ENCODE results near the gene CACYBP. TPM values are rescaled to one million over a fixed set of nuclear protein-coding genes. Genes with fewer than 3 reads are reported as not detected.
"Not testable (repeated sequence)": the region's sequence is repeated elsewhere in the genome, so short reads cannot be mapped to it uniquely, and the experiment has no call there.

CACYBP gene
- total RNA-seq, 2 donors from 2014 or later: 289 to 427 TPM

DNA sequence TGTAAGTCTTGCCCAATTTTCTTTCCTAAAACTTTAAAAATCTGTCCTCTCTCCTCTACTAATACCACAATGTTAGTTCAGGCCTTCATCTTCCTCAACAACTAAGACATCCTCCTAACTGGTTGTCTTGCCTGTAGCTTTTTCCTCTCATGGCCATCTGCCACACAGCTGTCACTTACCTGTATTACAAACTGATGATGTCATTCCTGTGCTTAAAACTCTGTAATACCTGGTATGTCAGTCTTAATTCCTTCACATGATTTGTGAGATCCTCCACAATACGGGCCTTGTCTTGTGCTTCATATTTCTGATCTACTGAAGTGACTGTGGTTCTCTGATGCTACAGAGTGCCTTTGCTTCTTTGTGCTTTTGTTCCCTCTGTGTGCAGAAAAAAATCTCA, 13.7 kb downstream of the CACYBP start:
- peaks cover 100% of the 10 kb centered on the region for H3K36me3 Mint-ChIP-seq (ENCODE audit: low read depth)
- H3K4me3 Mint-ChIP-seq: no peak overlapping the region
- no peak for ATAC-seq (replicated peaks)
- peak overlapping the region; percentile 2 for H3K27ac Mint-ChIP-seq
- no peaks in the 10 kb centered on the region for H3K9me3 Mint-ChIP-seq
- H3K27me3 Mint-ChIP-seq: no peaks in the 10 kb centered on the region
- H3K4me1 Mint-ChIP-seq: peaks cover 10% of the 10 kb centered on the region

DNA sequence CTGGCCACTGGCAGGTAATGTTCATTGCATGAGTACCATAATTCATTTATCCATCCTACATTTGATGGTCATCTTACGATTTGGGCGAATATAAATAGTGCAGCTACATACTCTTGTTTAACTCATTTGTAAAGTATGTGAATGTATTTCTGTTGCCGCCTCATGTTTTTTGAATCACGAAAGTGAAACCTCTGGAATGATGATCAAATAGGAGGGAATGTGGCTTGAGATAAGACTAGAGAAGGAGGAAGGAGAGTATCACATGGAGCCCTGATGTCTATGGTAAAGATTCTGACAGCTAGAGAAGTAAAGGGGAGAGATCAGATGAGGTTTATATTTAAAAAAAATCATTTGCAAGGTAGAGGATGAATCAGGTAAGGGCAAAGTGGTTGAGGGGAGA, 15.5 kb downstream of the CACYBP start:
- ATAC-seq (replicated peaks): no peak
- H3K36me3 Mint-ChIP-seq (ENCODE audit: low read depth): peaks cover 99% of the 10 kb centered on the region
- H3K4me3 Mint-ChIP-seq: no peak overlapping the region
- H3K4me1 Mint-ChIP-seq: peaks cover 5% of the 10 kb centered on the region
- H3K9me3 Mint-ChIP-seq: no peaks in the 10 kb centered on the region
- no peaks in the 10 kb centered on the region for H3K27me3 Mint-ChIP-seq
- H3K27ac Mint-ChIP-seq: no peak overlapping the region

DNA sequence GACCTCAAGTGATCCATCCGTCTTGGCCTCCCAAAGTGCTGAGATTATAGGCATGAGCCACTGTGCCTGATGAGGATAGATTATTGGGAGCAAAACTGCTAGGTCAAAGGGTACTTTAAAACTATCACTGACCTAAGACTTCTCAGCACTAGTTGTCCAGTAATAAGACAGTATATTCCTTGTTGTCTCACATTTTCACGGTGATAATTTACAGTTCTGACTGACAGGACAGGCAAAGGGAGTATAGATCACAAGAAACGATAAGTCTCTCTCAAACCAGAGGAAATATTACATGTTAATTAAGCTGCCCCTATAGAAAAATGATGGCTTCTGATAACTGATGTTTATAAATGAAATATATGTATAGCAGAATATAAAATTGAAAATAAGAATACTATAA, 19.8 kb downstream of the CACYBP start:
- Mint-ChIP-seq H3K27ac (no peak overlapping the region), H3K9me3 (no peaks in the 10 kb centered on the region), H3K4me1 (peaks cover 20% of the 10 kb centered on the region), H3K4me3 (no peak overlapping the region), H3K27me3 (no peaks in the 10 kb centered on the region), H3K36me3 (ENCODE audit: low read depth) (peaks cover 75% of the 10 kb centered on the region)
- ATAC-seq (replicated peaks): no peak

DNA sequence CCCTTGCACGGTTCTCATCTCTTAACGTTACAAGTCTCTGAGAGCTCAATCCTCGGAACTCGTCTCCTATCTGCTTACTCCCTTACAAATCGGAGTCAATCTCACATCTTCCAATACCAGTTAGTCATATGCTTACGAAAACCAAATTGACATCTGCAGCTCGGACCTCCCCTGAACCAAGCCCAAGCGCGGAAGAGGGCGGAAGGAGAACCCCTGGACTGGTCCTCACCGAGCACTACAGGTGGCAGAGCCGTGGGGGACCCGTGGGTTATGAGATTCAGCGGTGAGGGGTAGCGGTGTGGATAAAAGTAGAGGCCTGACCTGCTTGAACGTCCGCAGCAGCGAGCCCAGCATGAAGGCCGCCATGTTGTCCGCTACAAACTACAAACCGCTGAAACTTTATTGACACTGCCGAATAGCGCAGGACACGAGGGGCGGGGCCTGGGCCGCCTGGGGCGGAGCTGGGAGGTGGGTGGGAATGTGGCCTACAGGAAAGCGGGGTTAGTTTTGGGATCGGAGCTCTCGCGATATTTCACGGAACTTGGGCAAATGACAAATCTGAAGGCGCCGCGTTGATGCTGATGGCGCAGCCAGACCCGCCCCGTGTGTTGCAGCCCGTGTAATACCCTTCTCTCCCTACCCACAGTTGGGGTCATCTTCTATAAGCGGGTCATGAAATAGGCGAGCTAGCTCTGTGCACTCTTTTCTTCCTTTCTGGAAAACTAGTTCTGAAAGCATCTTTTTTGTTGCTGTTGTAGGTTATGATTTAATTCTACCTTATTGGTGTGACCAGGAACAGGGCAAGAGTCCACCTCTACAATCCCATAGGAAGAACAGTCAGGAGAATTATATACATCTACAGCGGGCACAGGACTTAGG, 23.5 kb downstream of the CACYBP start, which contains the start of gene MRPS14:
Gene MRPS14 (minus strand): TSS at position 383 of the 879 bp plus-strand sequence. CDS start 17 bp downstream, at position 366.
- Mint-ChIP-seq H3K9me3 (no peaks in the 10 kb centered on the region), H3K27me3 (no peaks in the 10 kb centered on the region), H3K4me1 (peaks cover 14% of the 10 kb centered on the region), H3K36me3 (ENCODE audit: low read depth) (peaks cover 38% of the 10 kb centered on the region), H3K4me3 (peak within 1 kb of the TSS; percentile 88), H3K27ac (peak within 1 kb of the TSS; percentile 91)
- ATAC-seq (replicated peaks): peak; percentile 93

DNA sequence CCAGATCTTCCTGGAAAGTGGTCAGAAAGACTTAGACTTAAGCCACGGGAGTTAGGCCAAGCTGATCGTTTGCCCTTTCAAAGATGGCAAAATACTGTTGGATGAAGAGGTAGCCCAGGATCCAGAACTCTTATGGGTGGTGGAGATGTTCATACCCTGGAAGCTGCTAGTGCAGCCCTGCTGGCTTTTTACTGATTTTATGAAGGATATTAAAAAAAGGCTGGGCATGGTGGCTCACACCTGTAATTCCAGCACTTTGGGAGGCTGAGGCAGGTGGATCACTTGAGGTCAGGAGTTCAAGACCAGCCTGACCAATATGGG, 24.1 kb downstream of the CACYBP start:
- peaks cover 32% of the 10 kb centered on the region for H3K36me3 Mint-ChIP-seq (ENCODE audit: low read depth)
- H3K4me1 Mint-ChIP-seq: peaks cover 14% of the 10 kb centered on the region
- peak overlapping the region; percentile 91 for H3K27ac Mint-ChIP-seq
- H3K9me3 Mint-ChIP-seq; H3K27me3 Mint-ChIP-seq; ATAC-seq (replicated peaks): not testable (repeated sequence)
- H3K4me3 Mint-ChIP-seq: peak overlapping the region; percentile 88

DNA sequence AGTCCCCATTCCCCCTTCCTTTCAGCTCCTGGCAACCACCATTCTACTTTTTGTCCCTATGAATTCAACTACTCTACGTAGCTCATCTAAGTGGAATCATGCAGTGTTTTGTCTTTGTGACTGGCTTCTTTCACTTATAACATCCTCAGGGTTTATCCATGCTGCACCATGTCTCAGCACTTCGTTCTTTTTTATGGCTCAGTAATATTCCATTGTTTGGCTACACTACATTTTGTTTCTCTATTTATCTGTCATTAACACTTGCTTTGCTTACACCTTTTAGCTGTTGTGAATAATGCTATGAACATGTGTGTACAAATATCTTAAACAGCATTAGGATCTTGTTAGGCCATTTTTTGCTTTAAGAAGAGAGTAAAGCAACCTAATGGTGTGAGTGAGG, 25.0 kb downstream of the CACYBP start:
- Mint-ChIP-seq H3K36me3 (ENCODE audit: low read depth) (peaks cover 24% of the 10 kb centered on the region), H3K27me3 (no peaks in the 10 kb centered on the region), H3K9me3 (no peaks in the 10 kb centered on the region), H3K4me1 (peaks cover 21% of the 10 kb centered on the region), H3K27ac (no peak overlapping the region), H3K4me3 (peak overlapping the region; percentile 88)
- no peak for ATAC-seq (replicated peaks)

DNA sequence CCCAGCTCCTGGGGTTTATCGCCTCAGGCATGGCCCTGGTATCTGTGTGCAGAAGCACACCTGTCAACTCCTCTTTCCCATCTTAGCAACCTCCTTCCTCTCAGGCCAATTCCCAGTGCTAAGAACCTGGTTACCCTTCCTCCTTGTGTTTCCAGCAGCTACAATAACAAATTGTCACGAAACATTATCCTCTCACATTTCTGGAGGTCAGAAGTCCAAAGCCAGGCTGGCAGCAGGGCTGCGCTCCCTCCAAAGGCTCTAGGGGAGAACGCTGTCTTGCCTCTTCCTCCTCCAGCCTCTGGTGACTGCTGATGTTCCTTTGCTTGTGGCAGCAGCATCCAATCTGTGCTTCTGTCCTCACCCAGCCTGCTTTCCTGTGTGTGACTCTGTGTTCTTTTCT, 34.2 kb downstream of the CACYBP start:
- H3K27ac Mint-ChIP-seq: no peak overlapping the region
- H3K36me3 Mint-ChIP-seq (ENCODE audit: low read depth): no peaks in the 10 kb centered on the region
- peaks cover 8% of the 10 kb centered on the region for H3K4me1 Mint-ChIP-seq
- H3K27me3 Mint-ChIP-seq: no peaks in the 10 kb centered on the region
- H3K4me3 Mint-ChIP-seq: no peak overlapping the region
- ATAC-seq (replicated peaks): no peak
- H3K9me3 Mint-ChIP-seq: no peaks in the 10 kb centered on the region

DNA sequence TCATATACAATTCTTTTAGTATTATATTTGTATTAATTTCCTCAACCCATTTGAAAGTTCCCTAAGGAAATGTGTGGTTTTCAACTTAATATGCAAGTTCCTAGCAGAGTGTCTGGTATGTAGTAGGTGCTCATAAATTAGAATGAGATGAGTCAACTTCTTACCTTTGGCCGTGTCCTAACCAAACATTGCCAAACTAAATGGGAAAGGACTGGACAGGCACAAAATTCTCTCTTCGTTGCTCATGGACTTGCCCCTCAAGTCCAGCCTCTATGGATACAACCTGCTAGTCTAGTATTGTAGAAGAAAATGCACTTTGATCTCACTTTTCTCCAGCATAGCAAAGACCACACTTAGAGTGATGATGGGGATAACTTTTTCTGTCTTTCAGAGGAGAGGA, 35.0 kb downstream of the CACYBP start:
- Mint-ChIP-seq H3K27ac (no peak overlapping the region), H3K4me1 (peaks cover under 1% of the 10 kb centered on the region), H3K36me3 (ENCODE audit: low read depth) (no peaks in the 10 kb centered on the region), H3K9me3 (no peaks in the 10 kb centered on the region), H3K4me3 (no peak overlapping the region), H3K27me3 (no peaks in the 10 kb centered on the region)
- ATAC-seq (replicated peaks): no peak

DNA sequence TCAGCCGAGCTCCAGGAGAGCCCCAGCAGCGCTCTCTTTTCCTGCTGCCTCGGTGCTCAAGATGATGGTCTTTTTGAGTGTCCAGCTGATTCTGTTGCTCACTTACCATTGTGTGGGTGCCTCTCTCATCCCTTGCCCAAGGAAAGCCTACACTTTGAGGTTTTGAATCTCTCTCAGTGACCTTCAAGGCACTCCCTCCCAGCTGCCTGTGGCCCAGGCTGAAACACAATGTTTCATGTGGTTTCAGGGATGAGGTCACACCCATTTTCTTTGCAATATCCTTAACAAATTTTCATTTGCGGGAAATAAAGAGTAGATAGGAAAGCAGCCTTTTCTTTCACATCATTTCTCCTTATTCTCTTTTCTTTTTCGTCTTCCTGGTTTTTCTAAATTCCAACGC, 36.1 kb downstream of the CACYBP start:
- Mint-ChIP-seq H3K9me3 (no peaks in the 10 kb centered on the region), H3K27me3 (no peaks in the 10 kb centered on the region), H3K4me3 (no peak overlapping the region), H3K27ac (no peak overlapping the region), H3K36me3 (ENCODE audit: low read depth) (no peaks in the 10 kb centered on the region), H3K4me1 (no peaks in the 10 kb centered on the region)
- no peak for ATAC-seq (replicated peaks)

DNA sequence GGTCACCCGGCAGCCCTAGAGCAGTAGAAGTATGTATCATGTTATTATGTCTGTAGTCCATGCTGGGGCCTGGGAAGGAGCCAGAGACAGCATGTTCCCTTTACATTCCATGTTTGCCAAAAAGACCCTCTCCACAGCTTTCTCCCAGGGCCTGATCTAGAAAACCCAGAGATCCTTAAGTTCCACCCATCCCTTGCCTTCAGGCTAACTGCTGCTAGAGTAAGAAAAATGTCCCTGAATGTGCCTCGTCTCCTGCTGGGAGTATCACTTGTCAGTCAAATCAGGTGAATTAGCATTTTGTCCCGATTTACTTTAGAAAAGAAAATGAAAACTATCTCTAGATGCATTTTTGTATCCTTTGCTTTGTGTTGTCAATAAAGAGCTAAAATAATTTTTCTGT, 36.7 kb downstream of the CACYBP start:
- no peaks in the 10 kb centered on the region for H3K4me1 Mint-ChIP-seq
- no peak for ATAC-seq (replicated peaks)
- H3K36me3 Mint-ChIP-seq (ENCODE audit: low read depth): no peaks in the 10 kb centered on the region
- H3K27ac Mint-ChIP-seq: no peak overlapping the region
- no peaks in the 10 kb centered on the region for H3K9me3 Mint-ChIP-seq
- H3K4me3 Mint-ChIP-seq: no peak overlapping the region
- H3K27me3 Mint-ChIP-seq: no peaks in the 10 kb centered on the region

DNA sequence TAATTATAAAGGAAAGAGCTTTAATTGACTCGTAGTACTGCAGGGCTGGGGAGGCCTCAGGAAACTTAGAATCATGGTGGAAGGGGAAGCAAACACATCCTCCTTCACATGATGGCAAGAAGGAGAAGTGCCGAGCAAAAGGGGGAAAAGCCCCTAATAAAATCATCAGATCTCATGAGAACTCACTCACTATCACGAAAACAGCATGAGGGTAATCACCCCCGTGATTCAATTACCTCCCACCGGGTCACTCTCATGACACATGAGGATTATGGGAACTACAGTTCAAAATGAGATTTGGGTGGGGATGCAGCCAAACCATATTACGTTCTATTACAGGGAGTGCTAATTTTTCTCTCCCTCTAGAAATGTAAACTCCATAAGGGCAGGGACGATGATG, 37.7 kb downstream of the CACYBP start:
- no peaks in the 10 kb centered on the region for H3K27me3 Mint-ChIP-seq
- H3K36me3 Mint-ChIP-seq (ENCODE audit: low read depth): no peaks in the 10 kb centered on the region
- no peaks in the 10 kb centered on the region for H3K9me3 Mint-ChIP-seq
- ATAC-seq (replicated peaks): no peak
- no peak overlapping the region for H3K27ac Mint-ChIP-seq
- H3K4me1 Mint-ChIP-seq: no peaks in the 10 kb centered on the region
- no peak overlapping the region for H3K4me3 Mint-ChIP-seq

DNA sequence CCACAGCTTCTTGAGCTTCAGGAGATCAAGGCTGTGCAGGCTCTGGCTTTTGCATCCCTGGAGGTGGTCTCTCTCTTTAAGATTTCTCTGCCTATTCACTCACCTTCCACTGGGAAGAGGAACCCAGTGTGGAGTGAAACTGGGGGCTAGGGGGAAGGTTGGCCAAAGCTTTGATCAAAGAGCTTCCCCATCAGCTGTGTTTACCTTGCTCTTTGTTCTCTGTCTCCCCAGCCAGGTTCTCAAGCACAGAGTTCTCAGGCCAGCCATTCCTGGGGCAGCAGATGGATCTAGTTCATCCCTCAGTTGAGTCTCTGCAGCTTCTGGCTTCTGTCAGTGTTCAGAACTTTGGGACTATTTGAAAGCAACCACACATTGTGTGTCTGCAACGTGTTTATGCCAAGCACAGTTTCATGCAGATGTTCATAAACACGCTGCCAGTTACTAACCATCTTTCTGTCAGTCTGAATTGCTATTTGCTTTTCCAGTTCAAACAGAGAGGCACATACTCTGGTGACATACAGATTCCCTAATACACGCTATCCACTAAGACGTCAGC, 40.7 kb downstream of the CACYBP start:
- Mint-ChIP-seq H3K27me3 (peaks cover 3% of the 10 kb centered on the region), H3K9me3 (no peaks in the 10 kb centered on the region), H3K36me3 (ENCODE audit: low read depth) (no peaks in the 10 kb centered on the region), H3K4me3 (no peak overlapping the region), H3K4me1 (no peaks in the 10 kb centered on the region), H3K27ac (no peak overlapping the region)
- ATAC-seq (replicated peaks): no peak

DNA sequence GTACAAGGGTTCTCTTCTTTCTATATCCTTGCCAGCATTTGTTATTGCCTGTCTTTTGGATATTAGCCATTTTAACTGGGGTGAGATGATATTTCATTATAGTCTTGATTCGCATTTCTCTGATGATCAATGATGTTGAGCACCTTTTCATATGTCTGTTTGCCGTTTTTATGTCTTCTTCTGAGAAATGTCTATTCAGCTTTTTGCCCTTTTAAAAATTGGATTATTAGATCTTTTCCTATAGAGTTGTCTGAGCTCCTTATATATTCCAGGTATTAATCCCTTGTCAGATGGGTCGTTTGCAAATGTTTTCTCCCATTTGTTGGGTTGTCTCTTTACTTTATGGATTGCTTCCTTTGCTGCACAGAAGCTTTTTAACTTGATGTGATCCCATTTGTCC, 42.9 kb downstream of the CACYBP start:
- no peaks in the 10 kb centered on the region for H3K9me3 Mint-ChIP-seq
- H3K27me3 Mint-ChIP-seq: peaks cover 14% of the 10 kb centered on the region
- no peak for ATAC-seq (replicated peaks)

DNA sequence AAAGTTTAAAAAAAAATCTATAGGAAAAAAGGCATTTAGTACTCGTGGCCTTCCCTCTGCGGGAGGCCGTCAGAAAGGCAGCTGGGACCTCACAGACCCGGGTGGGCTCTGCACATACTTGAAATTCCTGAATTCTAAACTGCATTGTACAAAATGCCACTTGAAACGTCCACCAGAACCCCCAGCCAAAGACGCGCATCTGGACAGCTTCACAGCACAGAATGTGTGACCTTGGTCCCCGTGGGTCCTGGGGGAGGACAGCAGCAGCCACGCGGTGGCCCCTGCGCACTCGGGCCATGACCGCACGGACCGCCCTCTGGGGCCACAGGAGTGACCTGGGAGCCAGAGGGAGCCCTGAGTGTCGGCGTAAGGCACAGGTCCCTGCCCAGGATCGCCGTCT, 44.1 kb downstream of the CACYBP start:
- no peaks in the 10 kb centered on the region for H3K4me1 Mint-ChIP-seq
- no peaks in the 10 kb centered on the region for H3K36me3 Mint-ChIP-seq (ENCODE audit: low read depth)
- peaks cover 21% of the 10 kb centered on the region for H3K27me3 Mint-ChIP-seq
- H3K9me3 Mint-ChIP-seq: no peaks in the 10 kb centered on the region
- no peak overlapping the region for H3K27ac Mint-ChIP-seq
- no peak overlapping the region for H3K4me3 Mint-ChIP-seq
- no peak for ATAC-seq (replicated peaks)

More for the DNA sequence above, 42.9 kb downstream of the CACYBP start:
- Mint-ChIP-seq H3K4me3 (no peak overlapping the region), H3K36me3 (ENCODE audit: low read depth) (no peaks in the 10 kb centered on the region), H3K4me1 (no peaks in the 10 kb centered on the region), H3K27ac (no peak overlapping the region)

DNA sequence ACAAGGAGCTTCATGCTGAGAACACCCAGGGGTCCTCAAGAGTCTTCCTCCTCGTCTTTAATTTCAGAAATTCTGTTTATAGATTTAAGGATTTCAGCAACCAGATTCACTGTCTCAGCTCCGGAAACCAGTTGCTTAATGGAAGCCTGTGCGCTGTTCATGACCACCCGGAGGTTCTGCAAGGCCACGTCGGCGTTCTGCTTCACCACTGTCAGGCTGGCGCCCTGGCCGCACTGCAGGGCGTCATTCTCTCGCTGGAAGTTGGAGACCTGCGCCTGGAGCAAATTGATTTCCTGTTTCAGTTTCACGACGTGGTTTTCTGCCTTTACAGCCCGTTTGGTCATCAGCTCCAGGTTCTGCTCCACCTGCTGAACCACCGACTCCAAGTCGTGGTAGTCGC, 44.8 kb downstream of the CACYBP start:
- H3K9me3 Mint-ChIP-seq; ATAC-seq (replicated peaks); H3K27ac Mint-ChIP-seq; H3K4me3 Mint-ChIP-seq; H3K4me1 Mint-ChIP-seq; H3K36me3 Mint-ChIP-seq (ENCODE audit: low read depth): not testable (repeated sequence)
- peaks cover 29% of the 10 kb centered on the region for H3K27me3 Mint-ChIP-seq

All from activated T-helper 17 cell treated with anti-CD3 and anti-CD28 coated beads, Interleukin-2, amount 50 U/mL, for 72 hours (primary cell).